ENCODE measurements around the gene PBRM1.

- TF ChIP-seq, protein P1, sequence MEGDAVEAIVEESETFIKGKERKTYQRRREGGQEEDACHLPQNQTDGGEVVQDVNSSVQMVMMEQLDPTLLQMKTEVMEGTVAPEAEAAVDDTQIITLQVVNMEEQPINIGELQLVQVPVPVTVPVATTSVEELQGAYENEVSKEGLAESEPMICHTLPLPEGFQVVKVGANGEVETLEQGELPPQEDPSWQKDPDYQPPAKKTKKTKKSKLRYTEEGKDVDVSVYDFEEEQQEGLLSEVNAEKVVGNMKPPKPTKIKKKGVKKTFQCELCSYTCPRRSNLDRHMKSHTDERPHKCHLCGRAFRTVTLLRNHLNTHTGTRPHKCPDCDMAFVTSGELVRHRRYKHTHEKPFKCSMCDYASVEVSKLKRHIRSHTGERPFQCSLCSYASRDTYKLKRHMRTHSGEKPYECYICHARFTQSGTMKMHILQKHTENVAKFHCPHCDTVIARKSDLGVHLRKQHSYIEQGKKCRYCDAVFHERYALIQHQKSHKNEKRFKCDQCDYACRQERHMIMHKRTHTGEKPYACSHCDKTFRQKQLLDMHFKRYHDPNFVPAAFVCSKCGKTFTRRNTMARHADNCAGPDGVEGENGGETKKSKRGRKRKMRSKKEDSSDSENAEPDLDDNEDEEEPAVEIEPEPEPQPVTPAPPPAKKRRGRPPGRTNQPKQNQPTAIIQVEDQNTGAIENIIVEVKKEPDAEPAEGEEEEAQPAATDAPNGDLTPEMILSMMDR (optimal IDR thresholded peaks at IDR 0.05 in 1 of 3, IDR thresholded peaks at IDR 0.05 in 1 of 3, conservative IDR thresholded peaks at IDR 0.05 in 1 of 3; ENCODE audit: extremely low read depth in 1 of 3, insufficient read depth in 2 of 3, low read length in 3 of 3): no peak
- no peak for TF ChIP-seq EZH2 (IDR thresholded peaks at IDR 0.05; ENCODE audit: low read length)
These were observed 35.3 kb downstream of the PBRM1 start for GRCh38 chr3:52650439-52650838.

All from keratinocyte (primary cell).